PC-3 (cell line): ENCODE measurements around the gene RIPK3. TPM values are rescaled to one million over a fixed set of nuclear protein-coding genes. Genes with fewer than 3 reads are reported as not detected.

ENCODE experiments used
- ATAC-seq: fragments of 200-7000 bp; cut with Tn5 transposase; 2 replicates; pipeline ENCODE4 v1.9.1; 2020; ENCODE audit warnings: mild to moderate bottlenecking, moderate library complexity
- BruUV-seq: library from RNA; stranded (reverse); fragments of 400-500 nt; replicated peaks from 2 replicates; lab custom pipeline; 2021; lab: Mats Ljungman, UMichigan
- CTCF ChIA-PET: fragments of 300-600 bp; sonication (Branson Sonifier 250); formaldehyde crosslinking; loops from one replicate; lab custom pipeline; 2022; ENCODE audit warnings: antibody characterized with exemption; lab: Charles Lee
- POLR2A ChIA-PET: fragments of 300-600 bp; sonication (Branson Sonifier 250); formaldehyde crosslinking; loops from one replicate; lab custom pipeline; 2022; ENCODE audit warnings: antibody characterized with exemption; ENCODE audit not compliant: unreplicated experiment; lab: Charles Lee
- DNase-seq: peaks from one replicate; pipeline ENCODE4 v3.0.0-alpha.2; 2015
- H2AFZ ChIP-seq: fragments of 300-600 bp; sonication (generic); 2 replicates; pipeline ENCODE4 v1.6.0; 2016; ENCODE audit warnings: antibody characterized with exemption, low read length
- H3F3A ChIP-seq: fragments of 300-600 bp; sonication (generic); one replicate; pipeline ENCODE4 v1.6.0; 2017; ENCODE audit warnings: antibody characterized with exemption, low read length, control low read depth, mild to moderate bottlenecking; ENCODE audit not compliant: unreplicated experiment
- H3K27ac ChIP-seq: fragments of 300-600 bp; sonication (generic); 2 replicates; pipeline ENCODE4 v1.5.1; 2016; ENCODE audit warnings: mild to moderate bottlenecking, low read length
- H3K27me3 ChIP-seq: fragments of 300-600 bp; sonication (generic); 2 replicates; pipeline ENCODE4 v1.6.1; 2016; ENCODE audit warnings: low read length, mixed read lengths
- H3K36me3 ChIP-seq: fragments of 300-600 bp; sonication (generic); 2 replicates; pipeline ENCODE4 v1.6.1; 2016; ENCODE audit warnings: low read depth, mixed run types, low read length, mixed read lengths
- H3K4me1 ChIP-seq: fragments of 300-600 bp; sonication (generic); 2 replicates; pipeline ENCODE4 v1.5.1; 2016; ENCODE audit warnings: low read length; ENCODE audit not compliant: insufficient read depth
- H3K4me2 ChIP-seq: fragments of 300-600 bp; sonication (generic); 2 replicates; pipeline ENCODE4 v1.6.0; 2016; ENCODE audit warnings: low read length
- H3K4me3 ChIP-seq: fragments of 300-600 bp; sonication (generic); 2 replicates; pipeline ENCODE4 v1.5.1; 2016; ENCODE audit warnings: mild to moderate bottlenecking, low read length, mixed read lengths
- H3K79me2 ChIP-seq: fragments of 300-600 bp; sonication (generic); 2 replicates; pipeline ENCODE4 v1.6.1; 2017; ENCODE audit warnings: low read length, mixed read lengths
- H3K9ac ChIP-seq: fragments of 300-600 bp; sonication (generic); 2 replicates; pipeline ENCODE4 v1.6.0; 2016; ENCODE audit warnings: mild to moderate bottlenecking, low read length
- H3K9me2 ChIP-seq: fragments of 300-600 bp; sonication (generic); replicated peaks from 2 replicates; pipeline ENCODE4 v1.6.1; 2016; ENCODE audit warnings: mixed run types, low read length, mixed read lengths
- H3K9me3 ChIP-seq: fragments of 300-600 bp; sonication (generic); 2 replicates; pipeline ENCODE4 v1.6.1; 2016; ENCODE audit warnings: low read length, mixed read lengths
- H4K20me1 ChIP-seq: fragments of 300-600 bp; sonication (generic); 2 replicates; pipeline ENCODE4 v1.6.1; 2016; ENCODE audit warnings: low read length, mixed read lengths
- EZH2 ChIP-seq: fragments of 300-600 bp; sonication (generic); IDR thresholded peaks from one replicate; pipeline ENCODE4 v1.6.1; 2017; ENCODE audit warnings: antibody characterized with exemption, mild to moderate bottlenecking, low read length; ENCODE audit not compliant: unreplicated experiment
- EZH2phosphoT487 ChIP-seq: fragments of 300-600 bp; sonication (generic); IDR thresholded peaks from 2 replicates; pipeline ENCODE4 v1.6.1; 2018; ENCODE audit warnings: mild to moderate bottlenecking, antibody characterized with exemption, low read length, borderline replicate concordance
- intact Hi-C: fragments of 100-400 bp; cut with micrococcal nuclease; formaldehyde crosslinking; loops from 2 replicates; pipeline ENCODE4 v1.9.0; 2023
- total RNA-seq: library from RNA; depleted of rRNA; stranded (reverse); fragments of >200 nt; gene quantifications from 2 replicates; pipeline ENCODE4 v1.2.3, GENCODE V29; 2014
- TF ChIP-seq, protein P1 (sequence below): fragments of 300-600 bp; sonication (generic); conservative IDR thresholded peaks from 2 replicates; pipeline ENCODE4 v1.5.1; 2017; ENCODE audit warnings: antibody characterized with exemption, low read depth, mild to moderate bottlenecking, low read length

The RIPK3 gene
- total RNA-seq, 1 experiment from 2014 or later: not detected

- no peaks in the 10 kb centered on the region for H4K20me1 ChIP-seq
- CTCF ChIA-PET: no interaction called here
- DNase-seq (no peak), ATAC-seq (peak; percentile 53)
- no peak overlapping the region for H3K9ac ChIP-seq
- no TSS peak for BruUV-seq
- POLR2A ChIA-PET: no interaction called here
- H2AFZ ChIP-seq: no peak overlapping the region
- H3K9me2 ChIP-seq: no peaks in the 10 kb centered on the region
- H3K4me1 ChIP-seq: peaks cover 12% of the 10 kb centered on the region
- H3K79me2 ChIP-seq: no peaks in the 10 kb centered on the region
- no peak overlapping the region for H3K27ac ChIP-seq
- no peaks in the 10 kb centered on the region for H3F3A ChIP-seq
- no peaks in the 10 kb centered on the region for H3K27me3 ChIP-seq
- TF ChIP-seq, protein P1, sequence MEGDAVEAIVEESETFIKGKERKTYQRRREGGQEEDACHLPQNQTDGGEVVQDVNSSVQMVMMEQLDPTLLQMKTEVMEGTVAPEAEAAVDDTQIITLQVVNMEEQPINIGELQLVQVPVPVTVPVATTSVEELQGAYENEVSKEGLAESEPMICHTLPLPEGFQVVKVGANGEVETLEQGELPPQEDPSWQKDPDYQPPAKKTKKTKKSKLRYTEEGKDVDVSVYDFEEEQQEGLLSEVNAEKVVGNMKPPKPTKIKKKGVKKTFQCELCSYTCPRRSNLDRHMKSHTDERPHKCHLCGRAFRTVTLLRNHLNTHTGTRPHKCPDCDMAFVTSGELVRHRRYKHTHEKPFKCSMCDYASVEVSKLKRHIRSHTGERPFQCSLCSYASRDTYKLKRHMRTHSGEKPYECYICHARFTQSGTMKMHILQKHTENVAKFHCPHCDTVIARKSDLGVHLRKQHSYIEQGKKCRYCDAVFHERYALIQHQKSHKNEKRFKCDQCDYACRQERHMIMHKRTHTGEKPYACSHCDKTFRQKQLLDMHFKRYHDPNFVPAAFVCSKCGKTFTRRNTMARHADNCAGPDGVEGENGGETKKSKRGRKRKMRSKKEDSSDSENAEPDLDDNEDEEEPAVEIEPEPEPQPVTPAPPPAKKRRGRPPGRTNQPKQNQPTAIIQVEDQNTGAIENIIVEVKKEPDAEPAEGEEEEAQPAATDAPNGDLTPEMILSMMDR: no peak
- TF ChIP-seq EZH2: no peak
- TF ChIP-seq EZH2phosphoT487: no peak
- no peaks in the 10 kb centered on the region for H3K36me3 ChIP-seq
- H3K4me3 ChIP-seq: no peak overlapping the region
- no peak overlapping the region for H3K4me2 ChIP-seq
- H3K9me3 ChIP-seq: no peaks in the 10 kb centered on the region
- intact Hi-C loops: no loop called here
Observed at GRCh38 chr14:24315807-24316596, 23.8 kb downstream of the RIPK3 start.

GRCh38 chr14:24315243-24315806 lies 24.5 kb downstream of the RIPK3 start:
- ATAC-seq (no peak), DNase-seq (no peak)
- H2AFZ ChIP-seq: no peak overlapping the region
- H3K79me2 ChIP-seq: no peaks in the 10 kb centered on the region
- intact Hi-C loops: no loop called here
- ChIA-PET POLR2A (no interaction called here), CTCF (no interaction called here)
- no peak overlapping the region for H3K9ac ChIP-seq
- H3K4me3 ChIP-seq: no peak overlapping the region
- no TSS peak for BruUV-seq
- H3F3A ChIP-seq: no peaks in the 10 kb centered on the region
- H3K4me1 ChIP-seq: peaks cover 12% of the 10 kb centered on the region
- H3K36me3 ChIP-seq: peaks cover 2% of the 10 kb centered on the region; the same call in 1 of the 2 replicates
- no peak for TF ChIP-seq EZH2
- TF ChIP-seq, protein P1: no peak
- TF ChIP-seq EZH2phosphoT487: no peak
- no peaks in the 10 kb centered on the region for H4K20me1 ChIP-seq
- no peaks in the 10 kb centered on the region for H3K9me2 ChIP-seq
- H3K27ac ChIP-seq: no peak overlapping the region
- H3K4me2 ChIP-seq: no peak overlapping the region
- H3K27me3 ChIP-seq: no peaks in the 10 kb centered on the region
- no peaks in the 10 kb centered on the region for H3K9me3 ChIP-seq
